GM12878 (cell line): ENCODE measurements around the gene MLPH. TPM values are rescaled to one million over a fixed set of nuclear protein-coding genes. Genes with fewer than 3 reads are reported as not detected.

ENCODE experiments used
- ATAC-seq: fragments of 200-7000 bp; cut with Tn5 transposase; 3 replicates; pipeline ENCODE4 v1.9.1; 2020; ENCODE audit warnings: mild to moderate bottlenecking, moderate library complexity
- BruUV-seq: library from RNA; stranded (reverse); fragments of 400-500 nt; replicated peaks from 2 replicates; lab custom pipeline; 2021; lab: Mats Ljungman, UMichigan
- CTCF ChIA-PET: fragments of 300-600 bp; sonication (Branson Sonifier 250); formaldehyde crosslinking; extraction: SDS; loops from one replicate; lab custom pipeline; 2021; ENCODE audit warnings: inconsistent platforms; lab: Yijun Ruan, JAX
- POLR2A ChIA-PET: fragments of 350-600 bp; formaldehyde crosslinking; extraction: SDS; loops from one replicate; lab custom pipeline; 2021; ENCODE audit warnings: inconsistent platforms; lab: Charles Lee
- RAD21 ChIA-PET: fragments of 300-600 bp; sonication (Branson Sonifier 250); formaldehyde crosslinking; loops from one replicate; lab custom pipeline; 2023; ENCODE audit warnings: antibody characterized with exemption; ENCODE audit not compliant: unreplicated experiment; lab: Charles Lee
- SMC1A ChIA-PET: fragments of 300-600 bp; sonication (Branson Sonifier 250); formaldehyde crosslinking; loops from one replicate; lab custom pipeline; 2023; ENCODE audit not compliant: unreplicated experiment, uncharacterized antibody; lab: Charles Lee
- DNase-seq: peaks from one replicate; pipeline ENCODE4 v3.0.0-alpha.2; 2011; ENCODE audit warnings: low read depth, low spot score
- FAIRE-seq: peaks from 3 replicates; lab custom pipeline; 2011; peaks lifted over from hg19 to GRCh38; lab: Jason Lieb, UNC
- H2AFZ ChIP-seq: 2 replicates; pipeline ENCODE4 v1.6.0; 2011; ENCODE audit warnings: low read depth, low read length, control low read depth; ENCODE audit not compliant: control insufficient read depth
- H3K27ac ChIP-seq: 2 replicates; pipeline ENCODE4 v1.5.1; 2011; ENCODE audit warnings: control low read depth; ENCODE audit not compliant: control insufficient read depth, insufficient read depth
- H3K27me3 ChIP-seq, 2 experiments: replicated peaks in 1 of 2; 2 replicates each; pipeline versions ENCODE4 v1.6.0 to v1.6.1; 2011; ENCODE audit warnings: low read length in 1 of 2; ENCODE audit not compliant: control insufficient read depth in 2 of 2, insufficient read depth in 2 of 2
- H3K36me3 ChIP-seq, 2 experiments: 2 replicates each; pipeline ENCODE4 v1.5.1; 2011; ENCODE audit warnings: low read length in 1 of 2; ENCODE audit not compliant: control insufficient read depth in 2 of 2, insufficient read depth in 2 of 2
- H3K4me1 ChIP-seq: 2 replicates; pipeline ENCODE4 v1.6.1; 2011; ENCODE audit warnings: mild to moderate bottlenecking, low read length, moderate library complexity, mixed read lengths; ENCODE audit not compliant: control insufficient read depth, insufficient read depth
- H3K4me2 ChIP-seq: 2 replicates; pipeline ENCODE4 v1.6.0; 2011; ENCODE audit warnings: control low read depth; ENCODE audit not compliant: control insufficient read depth, insufficient read depth
- H3K4me3 ChIP-seq: fragments of 200-600 bp; sonication (generic); 2 replicates; pipeline ENCODE4 v1.5.1; 2016
- H3K79me2 ChIP-seq: 2 replicates; pipeline ENCODE4 v1.6.0; 2011; ENCODE audit warnings: low read length; ENCODE audit not compliant: control insufficient read depth, insufficient read depth
- H3K9ac ChIP-seq: 2 replicates; pipeline ENCODE4 v1.8.0; 2011; ENCODE audit warnings: low read length, control low read depth, mixed read lengths; ENCODE audit not compliant: control insufficient read depth, insufficient read depth
- H3K9me3 ChIP-seq: replicated peaks from 3 replicates; pipeline ENCODE4 v1.5.1; 2011; ENCODE audit warnings: mild to moderate bottlenecking, low read length; ENCODE audit not compliant: control insufficient read depth, insufficient read depth
- H4K20me1 ChIP-seq: 2 replicates; pipeline ENCODE4 v1.6.0; 2011; ENCODE audit not compliant: control insufficient read depth, insufficient read depth
- BCL11A ChIP-seq: IDR thresholded peaks from 2 replicates; pipeline ENCODE4 v1.6.1; 2011; ENCODE audit warnings: low read depth, low read length
- CEBPB ChIP-seq, 2 experiments: fragments of 150-350 bp in 1 of 2; IDR thresholded peaks; 2 replicates each; pipeline ENCODE4 v1.6.1; 2012 to 2014; ENCODE audit warnings: low read depth in 2 of 2, low read length in 2 of 2, borderline replicate concordance in 1 of 2, inconsistent platforms in 1 of 2
- CHD2 ChIP-seq: IDR thresholded peaks from 2 replicates; pipeline ENCODE4 v1.6.1; 2011; ENCODE audit warnings: low read depth, low read length, improper control_type of control experiment, borderline replicate concordance
- CHD4 ChIP-seq: fragments of 200-600 bp; sonication (generic); IDR thresholded peaks from 2 replicates; pipeline ENCODE4 v1.6.1; 2016; ENCODE audit warnings: mild to moderate bottlenecking
- EGR1 ChIP-seq, 2 experiments: IDR thresholded peaks; 1 replicate in 1 of 2; 2 replicates in 1 of 2; pipeline ENCODE4 v1.6.1; 2011 to 2012; ENCODE audit warnings: low read depth in 2 of 2, low read length in 2 of 2, borderline replicate concordance in 1 of 2, mild to moderate bottlenecking in 1 of 2, moderate library complexity in 1 of 2
- GATAD2B ChIP-seq: fragments of 450-650 bp; conservative IDR thresholded peaks from 2 replicates; pipeline ENCODE4 v1.6.1; 2017; ENCODE audit warnings: low read depth, mild to moderate bottlenecking, moderate library complexity
- IRF4 ChIP-seq: IDR thresholded peaks from 2 replicates; pipeline ENCODE4 v1.6.1; 2011; ENCODE audit warnings: low read depth, low read length
- MAX ChIP-seq: IDR thresholded peaks from 2 replicates; pipeline ENCODE4 v1.6.1; 2012; ENCODE audit warnings: low read depth, low read length, improper control_type of control experiment
- MEF2B ChIP-seq: fragments of 450-650 bp; IDR thresholded peaks from 2 replicates; pipeline ENCODE4 v1.6.1; 2018; ENCODE audit warnings: mild to moderate bottlenecking, moderate library complexity; ENCODE audit not compliant: partially characterized antibody, poor library complexity, severe bottlenecking
- MXI1 ChIP-seq: fragments of 150-350 bp; IDR thresholded peaks from 2 replicates; pipeline ENCODE4 v1.6.1; 2011; ENCODE audit warnings: low read depth, mild to moderate bottlenecking, inconsistent platforms, low read length, improper control_type of control experiment
- NR2F1 ChIP-seq: fragments of 450-650 bp; conservative IDR thresholded peaks from 2 replicates; pipeline ENCODE4 v1.6.1; 2017; ENCODE audit warnings: mild to moderate bottlenecking
- RELA ChIP-seq: fragments of 450-650 bp; IDR thresholded peaks from 2 replicates; pipeline ENCODE4 v1.8.0; 2014; ENCODE audit warnings: borderline replicate concordance; ENCODE audit not compliant: partially characterized antibody
- RFX5 ChIP-seq: IDR thresholded peaks from 2 replicates; pipeline ENCODE4 v1.6.1; 2011; ENCODE audit warnings: low read depth, low read length, improper control_type of control experiment
- TCF3 ChIP-seq: IDR thresholded peaks from 2 replicates; pipeline ENCODE4 v1.6.1; 2012; ENCODE audit warnings: low read depth, mild to moderate bottlenecking, low read length, borderline replicate concordance; ENCODE audit not compliant: insufficient read depth
- WGBS: methylation state at CpG from one replicate; pipeline ENCODE4 v1.1.6; 2016; ENCODE audit warnings: low lambda C conversion rate; ENCODE audit not compliant: insufficient replicate concordance, insufficient coverage; ENCODE audit errors: missing lambda C conversion rate; 5-methylcytosine and 5-hydroxymethylcytosine counted together
- in situ Hi-C: fragments of 300-500 bp; cut with MboI; formaldehyde crosslinking; loops from 9 replicates; pipeline ENCODE4 v1.14.3; 2018; ENCODE audit warnings: mixed read lengths
- intact Hi-C: fragments of 100-400 bp; cut with micrococcal nuclease; formaldehyde crosslinking; loops from one replicate; pipeline ENCODE4 v1.14.2; 2022; ENCODE audit not compliant: unreplicated experiment
- polyA plus RNA-seq, 11 experiments: library from polyadenylated mRNA; depleted of rRNA in 4 of 11; unstranded in 6 of 11; stranded (reverse) in 5 of 11; fragments of >200 nt; fragmentation: Nextera tagmentation in 4 of 11; fragmentation: Illumina TruSeq in 1 of 11; extraction: Ambion mirVana in 4 of 11; extraction: Trizol in 1 of 11; gene quantifications; 1 replicate in 1 of 11; 2 replicates in 10 of 11; pipeline versions ENCODE4 v1.2.1 to v1.2.3, GENCODE V29; 2011 to 2016; ENCODE audit warnings: inconsistent platforms in 2 of 11, missing spikeins in 2 of 11, low read depth in 1 of 11
- total RNA-seq, 4 experiments: library from RNA; depleted of rRNA in 3 of 4; stranded (reverse); fragments of >200 nt in 3 of 4; fragmentation: Illumina TruSeq in 1 of 4; extraction: Trizol in 1 of 4; gene quantifications; 2 replicates each; pipeline versions ENCODE4 v1.2.1 to v1.2.3, GENCODE V29; 2013 to 2021
- TF ChIP-seq, protein P1 (sequence below): IDR thresholded peaks from 2 replicates; pipeline ENCODE4 v1.6.1; 2012; ENCODE audit warnings: low read depth, low read length, improper control_type of control experiment
- TF ChIP-seq, protein P2 (sequence below): fragments of 450-650 bp; IDR thresholded peaks from 2 replicates; pipeline ENCODE4 v1.6.1; 2018; ENCODE audit warnings: mild to moderate bottlenecking, low read depth, moderate library complexity; ENCODE audit not compliant: partially characterized antibody

MLPH gene
- total and polyA plus RNA-seq, 10 of the 15 experiments (the other 5 are each of a cell fraction or from before 2014, with no cell fraction given) = 0.16 to 0.85 TPM; not detected in 8

GRCh38 chr2:237542001-237542704 lies 55.1 kb downstream of the MLPH start:
- H4K20me1 ChIP-seq = no peaks in the 10 kb centered on the region
- H2AFZ ChIP-seq = no peak overlapping the region
- ChIA-PET RAD21 (interaction anchor here (0.7 to 2.8 kb wide), 4 partner anchors 12 to 30 kb away, joined by 3 to 13 read pairs (median 8); no protein-coding TSS in a partner anchor), POLR2A (interaction anchor here (1.4 to 2.5 kb wide), 2 partner anchors 9 to 14 kb away, joined by 4 to 11 read pairs; no protein-coding TSS in a partner anchor), SMC1A (interaction anchor here (1.1 to 3.5 kb wide), 4 partner anchors 9 to 30 kb away, joined by 5 to 16 read pairs (median 10); no protein-coding TSS in a partner anchor), CTCF (interaction anchor here (0.8 to 2.8 kb wide), 3 partner anchors 11 to 29 kb away, joined by 3 to 18 read pairs (median 5); no protein-coding TSS in a partner anchor)
- H3K4me2 ChIP-seq = no peak overlapping the region
- ATAC-seq (no peak), FAIRE-seq (no peak), DNase-seq (no peak)
- H3K9ac ChIP-seq = no peak overlapping the region
- no peaks in the 10 kb centered on the region for H3K79me2 ChIP-seq
- H3K9me3 ChIP-seq = no peaks in the 10 kb centered on the region
- peaks cover 0 to 3% of the 10 kb centered on the region in 2 experiments; a peak in 2 of 4 replicates for H3K27me3 ChIP-seq
- H3K4me3 ChIP-seq = no peak overlapping the region
- intact Hi-C loops (no loop called here), in situ Hi-C loops (no loop called here)
- no peaks in the 10 kb centered on the region for H3K36me3 ChIP-seq
- BruUV-seq = no TSS peak
- peaks cover 6% of the 10 kb centered on the region; the same call in 1 of the 2 replicates for H3K4me1 ChIP-seq
- 52% methylated on average over 18 of the region's 18 CpGs for WGBS
- no peak for TF ChIP-seq RFX5
- TF ChIP-seq MAX = no peak
- TF ChIP-seq MEF2B = no peak
- no peak for TF ChIP-seq IRF4
- TF ChIP-seq TCF3 = no peak
- TF ChIP-seq RELA = no peak
- TF ChIP-seq, protein P1, sequence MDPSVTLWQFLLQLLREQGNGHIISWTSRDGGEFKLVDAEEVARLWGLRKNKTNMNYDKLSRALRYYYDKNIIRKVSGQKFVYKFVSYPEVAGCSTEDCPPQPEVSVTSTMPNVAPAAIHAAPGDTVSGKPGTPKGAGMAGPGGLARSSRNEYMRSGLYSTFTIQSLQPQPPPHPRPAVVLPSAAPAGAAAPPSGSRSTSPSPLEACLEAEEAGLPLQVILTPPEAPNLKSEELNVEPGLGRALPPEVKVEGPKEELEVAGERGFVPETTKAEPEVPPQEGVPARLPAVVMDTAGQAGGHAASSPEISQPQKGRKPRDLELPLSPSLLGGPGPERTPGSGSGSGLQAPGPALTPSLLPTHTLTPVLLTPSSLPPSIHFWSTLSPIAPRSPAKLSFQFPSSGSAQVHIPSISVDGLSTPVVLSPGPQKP = no peak
- no peak for TF ChIP-seq CHD4
- no peak for TF ChIP-seq MXI1
- TF ChIP-seq EGR1 (IDR thresholded peaks at IDR 0.05; ENCODE audit: borderline replicate concordance in 1 of 2, low read depth in 2 of 2, low read length in 2 of 2) = no peak
- TF ChIP-seq NR2F1 = no peak
- TF ChIP-seq BCL11A = no peak
- TF ChIP-seq CHD2 = no peak
- TF ChIP-seq, protein P2, sequence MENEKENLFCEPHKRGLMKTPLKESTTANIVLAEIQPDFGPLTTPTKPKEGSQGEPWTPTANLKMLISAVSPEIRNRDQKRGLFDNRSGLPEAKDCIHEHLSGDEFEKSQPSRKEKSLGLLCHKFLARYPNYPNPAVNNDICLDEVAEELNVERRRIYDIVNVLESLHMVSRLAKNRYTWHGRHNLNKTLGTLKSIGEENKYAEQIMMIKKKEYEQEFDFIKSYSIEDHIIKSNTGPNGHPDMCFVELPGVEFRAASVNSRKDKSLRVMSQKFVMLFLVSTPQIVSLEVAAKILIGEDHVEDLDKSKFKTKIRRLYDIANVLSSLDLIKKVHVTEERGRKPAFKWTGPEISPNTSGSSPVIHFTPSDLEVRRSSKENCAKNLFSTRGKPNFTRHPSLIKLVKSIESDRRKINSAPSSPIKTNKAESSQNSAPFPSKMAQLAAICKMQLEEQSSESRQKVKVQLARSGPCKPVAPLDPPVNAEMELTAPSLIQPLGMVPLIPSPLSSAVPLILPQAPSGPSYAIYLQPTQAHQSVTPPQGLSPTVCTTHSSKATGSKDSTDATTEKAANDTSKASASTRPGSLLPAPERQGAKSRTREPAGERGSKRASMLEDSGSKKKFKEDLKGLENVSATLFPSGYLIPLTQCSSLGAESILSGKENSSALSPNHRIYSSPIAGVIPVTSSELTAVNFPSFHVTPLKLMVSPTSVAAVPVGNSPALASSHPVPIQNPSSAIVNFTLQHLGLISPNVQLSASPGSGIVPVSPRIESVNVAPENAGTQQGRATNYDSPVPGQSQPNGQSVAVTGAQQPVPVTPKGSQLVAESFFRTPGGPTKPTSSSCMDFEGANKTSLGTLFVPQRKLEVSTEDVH = no peak
- no peak for TF ChIP-seq GATAD2B
- TF ChIP-seq CEBPB (IDR thresholded peaks at IDR 0.05; ENCODE audit: borderline replicate concordance in 1 of 2, low read depth in 2 of 2, low read length in 2 of 2) = no peak
- H3K27ac ChIP-seq = no peak overlapping the region
